H1 (cell line): ENCODE data around the gene CTBP2. TPM values are rescaled to one million over a fixed set of nuclear protein-coding genes. Genes with fewer than 3 reads are reported as not detected.

ENCODE experiments used
- ASH2L ChIP-seq: fragments of 200-600, 300-600 bp; sonication (generic); IDR thresholded peaks from one replicate; pipeline ENCODE4 v1.7.1; 2017; ENCODE audit warnings: low read length
- CBX8 ChIP-seq: fragments of 300-800, 300-1000 bp; sonication (generic); IDR thresholded peaks from 2 replicates; pipeline ENCODE4 v1.7.1; 2016; ENCODE audit warnings: low read depth, low read length, borderline replicate concordance
- KDM4A ChIP-seq: IDR thresholded peaks from one replicate; pipeline ENCODE4 v1.7.1; 2012; ENCODE audit warnings: low read depth, mild to moderate bottlenecking, moderate library complexity, low read length, inconsistent platforms; ENCODE audit not compliant: severe bottlenecking
- POLR2A ChIP-seq, 2 experiments: IDR thresholded peaks; 1 replicate in 1 of 2; 2 replicates in 1 of 2; pipeline ENCODE4 v1.6.1; 2011; ENCODE audit warnings: low read depth in 2 of 2, low read length in 2 of 2, mild to moderate bottlenecking in 2 of 2; ENCODE audit errors: control extremely low read depth in 1 of 2
- SRF ChIP-seq: IDR thresholded peaks from 2 replicates; pipeline ENCODE4 v1.6.1; 2011; ENCODE audit warnings: mild to moderate bottlenecking, low read depth, low read length, moderate library complexity
- polyA plus RNA-seq, 7 experiments: library from polyadenylated mRNA; depleted of rRNA in 3 of 7; stranded (reverse) in 5 of 7; unstranded in 2 of 7; fragments of >200 nt in 5 of 7; fragments of 200-250 nt in 2 of 7; gene quantifications; 1 replicate in 5 of 7; 2 replicates in 1 of 7; 4 replicates in 1 of 7; pipeline versions ENCODE4 v1.2.1 to v1.2.3, GENCODE V29; 2011 to 2013; ENCODE audit warnings: missing spikeins in 2 of 7, mixed read lengths in 2 of 7
- total RNA-seq: library from RNA; stranded (reverse); fragmentation: NEBNext Ultra II Directional; extraction: Animal tissue kit (Norgen Biotek cat#: 25700); gene quantifications from 2 replicates; pipeline ENCODE4 v1.2.1, GENCODE V29; 2021
- TF ChIP-seq, protein P1 (sequence below): fragments of 300-600 bp; sonication (generic); IDR thresholded peaks from 2 replicates; pipeline ENCODE4 v1.7.1; 2012; ENCODE audit warnings: low read length, moderate library complexity, mild to moderate bottlenecking, inconsistent platforms; ENCODE audit not compliant: insufficient replicate concordance

CTBP2 gene
- total and polyA plus RNA-seq, 2 of the 8 experiments (the other 6 are each of a cell fraction or from before 2014, with no cell fraction given): 208 to 221 TPM

DNA sequence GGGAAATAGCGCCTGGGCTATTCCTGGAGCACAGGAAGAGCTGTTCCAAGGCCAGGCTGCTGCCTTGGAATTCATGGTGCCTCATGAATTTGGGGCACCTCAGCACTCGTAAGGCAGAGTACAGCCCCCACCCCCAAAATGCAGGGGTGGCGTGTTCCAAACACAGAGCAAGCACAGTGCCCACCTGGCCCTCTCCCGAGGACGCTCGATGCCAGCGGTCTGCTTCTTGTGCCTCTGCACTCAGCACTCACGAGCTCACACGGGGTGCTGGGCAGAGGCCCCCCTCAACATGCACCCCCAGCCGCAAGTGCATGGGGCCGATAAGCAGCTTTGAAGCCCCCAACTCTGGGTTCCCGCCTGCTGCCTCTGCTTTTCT, 158.3 kb downstream of the CTBP2 start (continued):
- TF ChIP-seq, protein P1, sequence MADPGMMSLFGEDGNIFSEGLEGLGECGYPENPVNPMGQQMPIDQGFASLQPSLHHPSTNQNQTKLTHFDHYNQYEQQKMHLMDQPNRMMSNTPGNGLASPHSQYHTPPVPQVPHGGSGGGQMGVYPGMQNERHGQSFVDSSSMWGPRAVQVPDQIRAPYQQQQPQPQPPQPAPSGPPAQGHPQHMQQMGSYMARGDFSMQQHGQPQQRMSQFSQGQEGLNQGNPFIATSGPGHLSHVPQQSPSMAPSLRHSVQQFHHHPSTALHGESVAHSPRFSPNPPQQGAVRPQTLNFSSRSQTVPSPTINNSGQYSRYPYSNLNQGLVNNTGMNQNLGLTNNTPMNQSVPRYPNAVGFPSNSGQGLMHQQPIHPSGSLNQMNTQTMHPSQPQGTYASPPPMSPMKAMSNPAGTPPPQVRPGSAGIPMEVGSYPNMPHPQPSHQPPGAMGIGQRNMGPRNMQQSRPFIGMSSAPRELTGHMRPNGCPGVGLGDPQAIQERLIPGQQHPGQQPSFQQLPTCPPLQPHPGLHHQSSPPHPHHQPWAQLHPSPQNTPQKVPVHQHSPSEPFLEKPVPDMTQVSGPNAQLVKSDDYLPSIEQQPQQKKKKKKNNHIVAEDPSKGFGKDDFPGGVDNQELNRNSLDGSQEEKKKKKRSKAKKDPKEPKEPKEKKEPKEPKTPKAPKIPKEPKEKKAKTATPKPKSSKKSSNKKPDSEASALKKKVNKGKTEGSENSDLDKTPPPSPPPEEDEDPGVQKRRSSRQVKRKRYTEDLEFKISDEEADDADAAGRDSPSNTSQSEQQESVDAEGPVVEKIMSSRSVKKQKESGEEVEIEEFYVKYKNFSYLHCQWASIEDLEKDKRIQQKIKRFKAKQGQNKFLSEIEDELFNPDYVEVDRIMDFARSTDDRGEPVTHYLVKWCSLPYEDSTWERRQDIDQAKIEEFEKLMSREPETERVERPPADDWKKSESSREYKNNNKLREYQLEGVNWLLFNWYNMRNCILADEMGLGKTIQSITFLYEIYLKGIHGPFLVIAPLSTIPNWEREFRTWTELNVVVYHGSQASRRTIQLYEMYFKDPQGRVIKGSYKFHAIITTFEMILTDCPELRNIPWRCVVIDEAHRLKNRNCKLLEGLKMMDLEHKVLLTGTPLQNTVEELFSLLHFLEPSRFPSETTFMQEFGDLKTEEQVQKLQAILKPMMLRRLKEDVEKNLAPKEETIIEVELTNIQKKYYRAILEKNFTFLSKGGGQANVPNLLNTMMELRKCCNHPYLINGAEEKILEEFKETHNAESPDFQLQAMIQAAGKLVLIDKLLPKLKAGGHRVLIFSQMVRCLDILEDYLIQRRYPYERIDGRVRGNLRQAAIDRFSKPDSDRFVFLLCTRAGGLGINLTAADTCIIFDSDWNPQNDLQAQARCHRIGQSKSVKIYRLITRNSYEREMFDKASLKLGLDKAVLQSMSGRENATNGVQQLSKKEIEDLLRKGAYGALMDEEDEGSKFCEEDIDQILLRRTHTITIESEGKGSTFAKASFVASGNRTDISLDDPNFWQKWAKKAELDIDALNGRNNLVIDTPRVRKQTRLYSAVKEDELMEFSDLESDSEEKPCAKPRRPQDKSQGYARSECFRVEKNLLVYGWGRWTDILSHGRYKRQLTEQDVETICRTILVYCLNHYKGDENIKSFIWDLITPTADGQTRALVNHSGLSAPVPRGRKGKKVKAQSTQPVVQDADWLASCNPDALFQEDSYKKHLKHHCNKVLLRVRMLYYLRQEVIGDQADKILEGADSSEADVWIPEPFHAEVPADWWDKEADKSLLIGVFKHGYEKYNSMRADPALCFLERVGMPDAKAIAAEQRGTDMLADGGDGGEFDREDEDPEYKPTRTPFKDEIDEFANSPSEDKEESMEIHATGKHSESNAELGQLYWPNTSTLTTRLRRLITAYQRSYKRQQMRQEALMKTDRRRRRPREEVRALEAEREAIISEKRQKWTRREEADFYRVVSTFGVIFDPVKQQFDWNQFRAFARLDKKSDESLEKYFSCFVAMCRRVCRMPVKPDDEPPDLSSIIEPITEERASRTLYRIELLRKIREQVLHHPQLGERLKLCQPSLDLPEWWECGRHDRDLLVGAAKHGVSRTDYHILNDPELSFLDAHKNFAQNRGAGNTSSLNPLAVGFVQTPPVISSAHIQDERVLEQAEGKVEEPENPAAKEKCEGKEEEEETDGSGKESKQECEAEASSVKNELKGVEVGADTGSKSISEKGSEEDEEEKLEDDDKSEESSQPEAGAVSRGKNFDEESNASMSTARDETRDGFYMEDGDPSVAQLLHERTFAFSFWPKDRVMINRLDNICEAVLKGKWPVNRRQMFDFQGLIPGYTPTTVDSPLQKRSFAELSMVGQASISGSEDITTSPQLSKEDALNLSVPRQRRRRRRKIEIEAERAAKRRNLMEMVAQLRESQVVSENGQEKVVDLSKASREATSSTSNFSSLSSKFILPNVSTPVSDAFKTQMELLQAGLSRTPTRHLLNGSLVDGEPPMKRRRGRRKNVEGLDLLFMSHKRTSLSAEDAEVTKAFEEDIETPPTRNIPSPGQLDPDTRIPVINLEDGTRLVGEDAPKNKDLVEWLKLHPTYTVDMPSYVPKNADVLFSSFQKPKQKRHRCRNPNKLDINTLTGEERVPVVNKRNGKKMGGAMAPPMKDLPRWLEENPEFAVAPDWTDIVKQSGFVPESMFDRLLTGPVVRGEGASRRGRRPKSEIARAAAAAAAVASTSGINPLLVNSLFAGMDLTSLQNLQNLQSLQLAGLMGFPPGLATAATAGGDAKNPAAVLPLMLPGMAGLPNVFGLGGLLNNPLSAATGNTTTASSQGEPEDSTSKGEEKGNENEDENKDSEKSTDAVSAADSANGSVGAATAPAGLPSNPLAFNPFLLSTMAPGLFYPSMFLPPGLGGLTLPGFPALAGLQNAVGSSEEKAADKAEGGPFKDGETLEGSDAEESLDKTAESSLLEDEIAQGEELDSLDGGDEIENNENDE: no peak
- TF ChIP-seq KDM4A: no peak
- no peak for TF ChIP-seq ASH2L
- no peak for TF ChIP-seq POLR2A (IDR thresholded peaks at IDR 0.05; ENCODE audit: control extremely low read depth in 1 of 2, low read depth in 2 of 2, low read length in 2 of 2)
- TF ChIP-seq SRF: no peak
- no peak for TF ChIP-seq CBX8
